Gastrocnemius medialis (tissue), 4 donors: ENCODE results near the gene PIGN. TPM values are rescaled to one million over a fixed set of nuclear protein-coding genes. Genes with fewer than 3 reads are reported as not detected.

Experiments
- ATAC-seq, 2 donors: fragments of 150-250 bp; one replicate each; pipeline ENCODE4 v1.9.1; 2016
- DNase-seq, 2 donors: peaks; one replicate each; pipeline ENCODE4 v3.0.0-alpha.2; 2019
- H3K27ac ChIP-seq, 4 donors: fragments of 200-600 bp; sonication (generic); 1 replicate in 1 of 4; 2 replicates in 3 of 4; pipeline ENCODE4 v1.5.1; 2016 to 2018; ENCODE audit warnings: mild to moderate bottlenecking in 2 of 4, moderate library complexity in 1 of 4
- H3K27me3 ChIP-seq, 3 donors: fragments of 200-600 bp; sonication (generic) in 2 of 3; 1 replicate in 1 of 3; 2 replicates in 2 of 3; pipeline versions ENCODE4 v1.5.1 to v1.6.0; 2016 to 2019; ENCODE audit warnings: mild to moderate bottlenecking in 1 of 3, moderate library complexity in 1 of 3
- H3K36me3 ChIP-seq, 2 donors: fragments of 200-600 bp; sonication (generic) in 1 of 2; one replicate each; pipeline ENCODE4 v1.5.1; 2017 to 2018
- H3K4me1 ChIP-seq, 2 donors: fragments of 200-600 bp; sonication (generic) in 1 of 2; one replicate each; pipeline ENCODE4 v1.5.1; 2016 to 2017; ENCODE audit warnings: mild to moderate bottlenecking in 2 of 2
- H3K4me3 ChIP-seq, 4 donors: fragments of 200-600 bp; sonication (generic) in 3 of 4; 1 replicate in 1 of 4; 2 replicates in 3 of 4; pipeline ENCODE4 v1.5.1; 2016 to 2019; ENCODE audit warnings: mild to moderate bottlenecking in 2 of 4
- H3K9me3 ChIP-seq, 3 donors: fragments of 200-600 bp; sonication (generic) in 2 of 3; 1 replicate in 1 of 3; 2 replicates in 2 of 3; pipeline ENCODE4 v1.5.1; 2016 to 2019
- CTCF ChIP-seq, 5 experiments: fragments of 450-650 bp in 3 of 5; fragments of 200-600 bp in 2 of 5; sonication (generic) in 2 of 5; IDR thresholded peaks in 4 of 5; conservative IDR thresholded peaks in 1 of 5; 1 replicate in 4 of 5; 2 replicates in 1 of 5; pipeline ENCODE4 v1.5.1; 2016 to 2019; ENCODE audit warnings: antibody characterized with exemption in 5 of 5, mild to moderate bottlenecking in 3 of 5, moderate library complexity in 3 of 5
- POLR2A ChIP-seq, 2 donors: fragments of 450-650 bp; IDR thresholded peaks; one replicate each; pipeline ENCODE4 v1.6.1; 2017; ENCODE audit warnings: antibody characterized with exemption in 2 of 2, mild to moderate bottlenecking in 2 of 2, moderate library complexity in 2 of 2
- in situ Hi-C, 4 donors: fragments of 200-750 bp; cut with MboI; loops; one replicate each; pipeline versions ENCODE4 v1.15.0 to v1.8.0; 2017; ENCODE audit warnings: low sequenced_read_pairs in 4 of 4
- intact Hi-C: fragments of 100-400 bp; cut with DNase I; formaldehyde crosslinking; loops from one replicate; pipeline ENCODE4 v1.15.1; 2023; ENCODE audit warnings: low total_unique reads
- total RNA-seq, 4 donors: library from RNA; depleted of rRNA; stranded (reverse); fragments of >200 nt; gene quantifications; one replicate each; pipeline versions ENCODE4 v1.1.0 to v1.2.3, GENCODE V29; 2016

The PIGN gene
- total RNA-seq, 4 donors from 2014 or later, result 10.7 to 18.7 (median 14.8) TPM

- in situ Hi-C loops, result no loop called here
- ATAC-seq (no peak), DNase-seq (no peak)
- H3K4me3 ChIP-seq, result no peak overlapping the region
- no peaks in the 10 kb centered on the region for H3K4me1 ChIP-seq
- H3K9me3 ChIP-seq, result no peaks in the 10 kb centered on the region
- H3K27me3 ChIP-seq, result no peaks in the 10 kb centered on the region
- no peaks in the 10 kb centered on the region for H3K36me3 ChIP-seq
- intact Hi-C loops, result no loop called here
- no peak for TF ChIP-seq POLR2A (IDR thresholded peaks at IDR 0.05)
- TF ChIP-seq CTCF (IDR thresholded peaks at IDR 0.05 in 4 of 5, conservative IDR thresholded peaks at IDR 0.05 in 1 of 5), result no peak
- no peak overlapping the region for H3K27ac ChIP-seq
Observed at GRCh38 chr18:62024983-62025382, 161.9 kb downstream of the PIGN start.

- Histone ChIP-seq H3K4me3 (no peak overlapping the region), H3K27me3 (no peaks in the 10 kb centered on the region), H3K9me3 (no peaks in the 10 kb centered on the region), H3K36me3 (no peaks in the 10 kb centered on the region), H3K4me1 (no peaks in the 10 kb centered on the region), H3K27ac (no peak overlapping the region)
- DNase-seq, result no peak
- ATAC-seq, result no peak
- intact Hi-C loops (no loop called here), in situ Hi-C loops (no loop called here)
- TF ChIP-seq POLR2A (IDR thresholded peaks at IDR 0.05), result no peak
- no peak for TF ChIP-seq CTCF (IDR thresholded peaks at IDR 0.05 in 4 of 5, conservative IDR thresholded peaks at IDR 0.05 in 1 of 5)
Observed at GRCh38 chr18:62023536-62023935, 163.3 kb downstream of the PIGN start.

- TF ChIP-seq POLR2A (IDR thresholded peaks at IDR 0.05) (no peak), CTCF (IDR thresholded peaks at IDR 0.05 in 4 of 5, conservative IDR thresholded peaks at IDR 0.05 in 1 of 5) (no peak)
- Histone ChIP-seq H3K9me3 (no peaks in the 10 kb centered on the region), H3K4me3 (no peak overlapping the region), H3K36me3 (no peaks in the 10 kb centered on the region), H3K27ac (no peak overlapping the region), H3K4me1 (no peaks in the 10 kb centered on the region), H3K27me3 (no peaks in the 10 kb centered on the region)
- no peak for DNase-seq
- intact Hi-C loops (no loop called here), in situ Hi-C loops (no loop called here)
- no peak for ATAC-seq
Observed at GRCh38 chr18:62018759-62019041, 168.2 kb downstream of the PIGN start.

- intact Hi-C loops, result no loop called here
- Histone ChIP-seq H3K4me1 (no peaks in the 10 kb centered on the region), H3K4me3 (no peak overlapping the region), H3K36me3 (no peaks in the 10 kb centered on the region), H3K27ac (no peak overlapping the region), H3K9me3 (no peaks in the 10 kb centered on the region), H3K27me3 (no peaks in the 10 kb centered on the region)
- no peak for TF ChIP-seq POLR2A (IDR thresholded peaks at IDR 0.05)
- TF ChIP-seq CTCF (IDR thresholded peaks at IDR 0.05 in 4 of 5, conservative IDR thresholded peaks at IDR 0.05 in 1 of 5), result no peak
- in situ Hi-C loops, result no loop called here
- ATAC-seq, result no peak
- no peak for DNase-seq
Observed at GRCh38 chr18:62018034-62018758, 168.7 kb downstream of the PIGN start.

- DNase-seq (no peak), ATAC-seq (no peak)
- Histone ChIP-seq H3K36me3 (no peaks in the 10 kb centered on the region), H3K27me3 (no peaks in the 10 kb centered on the region), H3K4me3 (no peak overlapping the region), H3K4me1 (no peaks in the 10 kb centered on the region), H3K27ac (no peak overlapping the region), H3K9me3 (no peaks in the 10 kb centered on the region)
- intact Hi-C loops, result no loop called here
- TF ChIP-seq CTCF (IDR thresholded peaks at IDR 0.05 in 4 of 5, conservative IDR thresholded peaks at IDR 0.05 in 1 of 5) (no peak), POLR2A (IDR thresholded peaks at IDR 0.05) (no peak)
- in situ Hi-C loops, result no loop called here
Observed at GRCh38 chr18:62017618-62018017, 169.2 kb downstream of the PIGN start.
